ENCODE data around the gene PHAF1.

The PHAF1 gene

DNA sequence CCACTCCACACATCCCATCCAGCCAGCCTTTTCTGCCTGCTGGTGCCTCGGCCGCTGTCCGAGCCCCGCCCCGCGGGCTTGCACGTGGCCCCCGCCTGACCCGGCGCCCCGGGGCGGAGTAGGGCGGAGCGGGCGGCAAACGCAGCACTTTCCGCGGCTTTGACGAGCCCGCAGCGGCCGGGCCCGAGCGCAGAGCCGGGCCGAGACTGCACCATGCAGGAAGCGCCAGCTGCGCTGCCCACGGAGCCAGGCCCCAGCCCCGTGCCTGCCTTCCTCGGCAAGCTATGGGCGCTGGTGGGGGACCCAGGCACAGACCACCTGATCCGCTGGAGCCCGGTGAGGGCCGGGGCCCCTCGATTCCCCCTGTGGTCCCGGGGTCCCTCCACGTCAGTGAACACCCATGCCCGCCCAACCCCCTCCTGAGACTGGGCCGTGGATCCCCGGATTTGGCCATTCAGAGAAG lies 54.9 kb downstream of the PHAF1 start, which contains the start of gene HSF4:
TSS of gene HSF4 (plus strand) at position 147 of the 463 bp plus-strand sequence. CDS start at position 214, 67 bp downstream.
- DNase-seq = peak; percentile 56 to 77

DNA sequence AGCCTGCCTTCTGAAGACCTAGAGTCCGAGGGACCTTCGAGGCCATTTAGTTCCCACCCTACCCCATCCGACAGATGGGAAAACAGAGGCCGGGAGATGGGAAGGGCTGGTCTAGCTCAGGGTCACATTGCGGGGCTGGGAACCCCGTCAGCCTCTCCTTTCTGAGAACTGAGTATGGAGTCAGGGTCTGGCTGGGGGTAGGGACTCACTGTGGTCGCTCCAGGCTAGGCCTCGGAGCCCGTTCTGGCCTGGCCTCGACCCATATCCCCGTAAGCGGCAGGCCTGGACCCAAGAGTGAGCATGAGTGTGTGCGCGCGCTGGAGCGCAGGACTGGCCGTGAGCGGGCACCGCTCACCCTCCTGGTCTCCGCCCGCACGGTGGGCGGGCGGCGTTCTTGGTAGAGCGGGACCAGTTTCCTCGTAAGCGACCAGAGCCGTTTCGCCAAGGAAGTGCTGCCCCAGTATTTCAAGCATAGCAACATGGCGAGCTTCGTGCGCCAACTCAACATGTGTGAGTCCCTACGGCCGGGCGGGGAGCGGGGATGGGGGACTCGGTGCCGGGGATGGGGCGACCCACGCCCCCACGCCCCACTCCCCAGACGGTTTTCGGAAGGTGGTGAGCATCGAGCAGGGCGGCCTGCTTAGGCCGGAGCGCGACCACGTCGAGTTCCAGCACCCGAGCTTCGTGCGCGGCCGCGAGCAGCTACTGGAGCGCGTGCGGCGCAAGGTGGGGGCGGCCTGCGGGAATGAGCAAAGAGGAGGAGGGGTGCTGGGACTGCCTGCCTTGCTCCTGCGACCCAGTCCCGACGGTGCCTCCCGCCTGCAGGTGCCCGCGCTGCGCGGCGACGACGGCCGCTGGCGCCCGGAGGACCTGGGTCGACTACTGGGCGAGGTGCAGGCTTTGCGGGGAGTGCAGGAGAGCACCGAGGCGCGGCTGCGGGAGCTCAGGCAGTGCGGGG lies 55.7 kb downstream of the PHAF1 start:
- DNase-seq = peak in 1 of 2 donors; percentile 38

DNA sequence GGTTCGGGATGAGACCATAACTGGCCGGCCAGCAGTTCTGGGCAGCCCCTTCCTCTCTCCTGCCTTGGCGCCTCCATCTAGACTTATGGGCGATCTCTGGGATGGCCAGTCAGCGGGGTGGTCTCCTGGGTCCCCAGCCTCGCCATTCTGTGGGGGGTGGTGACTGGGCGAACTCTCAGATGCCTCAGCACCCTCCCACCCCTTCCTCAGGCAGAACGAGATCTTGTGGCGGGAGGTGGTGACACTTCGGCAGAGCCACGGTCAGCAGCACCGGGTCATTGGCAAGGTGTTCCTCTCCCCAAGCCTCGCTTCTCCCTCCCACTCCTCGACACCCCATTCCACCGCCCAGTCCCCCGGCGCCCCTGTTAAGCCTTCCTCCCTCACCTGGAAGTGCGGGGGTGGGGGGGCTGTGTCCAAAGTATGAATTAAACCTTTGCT lies 56.4 kb downstream of the PHAF1 start:
- no peak for DNase-seq

DNA sequence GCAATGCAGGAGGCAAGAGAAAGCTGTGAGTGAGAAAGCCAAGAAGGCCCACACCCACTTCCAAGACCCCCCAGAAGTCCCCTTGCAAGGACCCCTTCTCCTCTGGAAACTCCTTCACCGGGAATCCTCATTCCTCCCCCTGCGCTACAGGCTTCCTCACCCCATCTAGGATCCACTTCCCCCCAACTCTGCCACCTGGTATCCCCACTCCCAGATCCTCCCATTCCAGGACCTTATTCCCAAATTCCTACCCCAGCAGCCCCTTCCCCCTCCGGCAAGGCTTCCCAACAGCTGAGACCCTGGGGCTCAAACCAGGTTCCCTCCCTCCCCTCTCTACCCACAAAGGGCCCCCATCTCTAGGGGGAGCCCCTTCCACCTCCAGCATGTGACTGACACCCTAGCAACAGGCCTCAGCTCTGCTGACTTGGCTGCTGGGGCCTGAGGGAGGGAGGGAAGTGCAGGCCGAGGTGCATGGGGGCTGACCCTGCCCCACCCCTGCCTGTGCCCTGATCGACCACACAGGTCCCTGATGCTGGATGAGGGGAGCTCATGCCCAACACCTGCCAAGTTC lies 56.9 kb downstream of the PHAF1 start:
- no peak for DNase-seq

DNA sequence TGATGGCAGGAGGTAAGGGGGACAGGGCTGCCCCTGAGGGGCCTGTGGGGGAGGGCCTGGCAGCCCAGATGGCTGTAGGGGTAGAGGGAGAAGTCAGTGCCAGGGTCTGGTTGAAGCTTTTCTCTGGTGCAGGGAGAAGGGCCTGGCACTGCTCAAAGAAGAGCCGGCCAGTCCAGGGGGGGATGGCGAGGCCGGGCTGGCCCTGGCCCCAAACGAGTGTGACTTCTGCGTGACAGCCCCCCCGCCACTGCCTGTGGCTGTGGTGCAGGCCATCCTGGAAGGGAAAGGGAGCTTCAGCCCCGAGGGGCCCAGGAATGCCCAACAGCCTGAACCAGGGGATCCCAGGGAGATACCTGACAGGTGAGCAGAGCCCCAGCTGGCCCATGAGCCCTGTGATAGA lies 57.8 kb downstream of the PHAF1 start:
- DNase-seq = no peak

DNA sequence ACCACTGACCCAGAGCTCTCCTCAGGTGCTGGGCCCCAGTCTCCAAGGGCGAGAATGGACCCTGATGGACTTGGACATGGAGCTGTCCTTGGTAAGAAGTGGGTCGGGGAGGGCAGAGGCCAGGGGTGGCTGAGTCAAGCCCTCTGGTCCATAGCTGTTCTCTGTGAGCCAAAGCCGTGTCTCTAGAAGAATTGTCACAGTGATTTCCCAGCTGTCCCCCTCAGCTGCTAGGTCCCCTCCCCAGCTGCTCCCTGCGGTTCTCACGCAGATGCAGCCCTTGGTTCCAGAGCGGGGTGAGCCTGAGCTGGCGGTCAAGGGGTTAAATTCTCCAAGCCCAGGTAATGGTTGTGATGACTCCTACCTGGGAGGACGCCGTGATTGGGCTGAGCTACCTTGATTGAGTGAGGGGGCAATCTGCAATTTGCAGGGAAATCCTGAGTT lies 59.3 kb downstream of the PHAF1 start:
- no peak for DNase-seq

DNA sequence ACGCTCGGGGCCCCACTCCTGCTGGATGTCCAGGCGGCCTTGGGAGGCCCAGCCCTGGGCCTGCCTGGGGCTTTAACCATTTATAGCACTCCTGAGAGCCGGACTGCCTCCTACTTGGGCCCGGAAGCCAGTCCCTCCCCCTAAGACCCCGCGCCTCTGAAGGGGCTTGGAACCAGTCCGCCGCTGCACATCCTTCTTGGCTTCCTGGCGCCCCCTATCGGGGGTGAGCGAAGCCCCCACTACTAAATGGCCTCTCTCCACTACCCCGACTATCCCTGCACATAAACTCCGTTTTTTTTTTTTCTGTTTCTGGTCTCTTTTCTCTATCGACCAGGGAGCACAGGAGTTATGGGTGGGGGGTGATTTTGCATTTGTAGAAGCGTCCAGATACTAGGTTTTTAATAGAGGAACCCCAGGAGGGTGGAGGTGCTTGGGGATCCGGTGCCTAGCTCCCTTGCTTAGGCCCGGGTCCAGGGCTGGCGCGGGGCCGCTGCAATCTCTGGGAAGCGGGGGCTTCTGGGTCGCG lies 60.0 kb downstream of the PHAF1 start:
- DNase-seq = no peak

DNA sequence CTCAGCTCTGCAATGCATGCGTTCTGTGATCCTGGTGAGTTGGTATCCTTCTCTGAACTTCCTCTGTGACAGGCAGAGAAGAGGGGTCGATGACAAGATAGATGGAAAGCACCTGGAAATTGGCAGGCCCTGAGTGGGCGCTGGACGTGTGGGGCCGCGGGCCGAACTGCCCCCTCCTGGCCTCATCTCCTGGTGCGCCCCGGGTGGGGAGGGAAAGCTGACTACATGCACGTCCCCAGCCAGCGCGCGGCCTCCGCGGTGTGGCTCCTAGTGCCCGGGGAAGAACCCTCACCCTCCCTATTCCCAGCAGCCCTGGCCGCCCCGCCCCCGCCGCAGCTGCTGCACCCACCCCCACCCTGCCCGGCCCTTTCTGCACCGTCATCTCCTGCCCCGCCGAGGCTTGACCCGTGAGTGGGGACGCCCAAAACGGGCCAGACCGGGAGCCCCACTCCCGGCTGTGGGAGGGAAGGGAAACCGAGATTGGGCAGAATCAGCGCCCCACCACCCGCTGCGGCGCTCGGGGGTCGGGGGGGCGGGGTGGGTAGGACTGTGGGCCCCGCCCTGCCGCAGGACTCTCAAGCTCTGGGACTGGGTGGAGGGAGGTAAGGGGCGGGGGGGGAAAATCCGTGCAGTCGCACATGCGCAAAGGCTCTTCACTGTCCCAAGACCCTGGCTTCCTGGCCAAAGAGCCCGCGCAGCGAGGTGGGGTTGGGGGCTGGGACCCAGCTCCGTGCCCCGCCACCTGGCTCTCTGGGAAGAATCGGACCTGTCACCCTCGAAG lies 60.6 kb downstream of the PHAF1 start, which contains the start of gene NOL3:
TSS of gene NOL3 (plus strand) at position 371 of the 781 bp plus-strand sequence.
- peak; percentile 39 to 58 for DNase-seq

DNA sequence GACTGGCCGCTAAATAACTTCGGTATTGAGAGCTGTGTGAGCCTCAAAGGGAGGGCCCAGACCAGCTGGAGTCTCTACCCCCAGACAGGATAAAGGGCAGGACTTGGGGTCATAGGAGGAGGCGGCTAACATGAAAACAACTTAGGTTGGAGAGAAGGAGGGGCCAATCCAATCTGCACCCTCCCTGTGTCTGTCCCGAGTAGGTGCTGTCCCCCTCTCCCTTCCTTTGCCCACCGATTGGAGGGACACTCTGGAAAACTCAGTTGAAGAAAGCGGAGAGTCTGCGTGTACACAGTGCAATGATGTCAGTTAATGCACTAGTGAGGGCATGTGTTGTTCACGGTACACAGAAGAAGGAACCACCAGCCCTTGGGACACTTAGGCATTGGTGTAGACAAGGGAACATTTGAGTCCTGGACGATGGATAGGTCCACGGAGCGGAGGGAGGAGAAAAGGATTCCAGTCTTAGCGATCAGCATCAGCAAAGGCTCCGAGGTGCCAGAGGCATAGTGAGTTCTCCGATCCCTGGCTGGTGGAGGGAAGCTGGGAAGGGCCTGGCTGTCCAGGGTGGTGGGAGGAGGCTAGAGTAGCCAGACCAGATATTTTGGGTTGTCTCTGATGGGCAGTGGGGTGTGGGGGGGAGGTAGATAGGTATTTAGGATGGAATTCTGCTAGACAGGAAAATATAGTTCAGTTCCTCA lies 61.4 kb downstream of the PHAF1 start:
- peak in 1 of 2 donors; percentile 29 for DNase-seq

DNA sequence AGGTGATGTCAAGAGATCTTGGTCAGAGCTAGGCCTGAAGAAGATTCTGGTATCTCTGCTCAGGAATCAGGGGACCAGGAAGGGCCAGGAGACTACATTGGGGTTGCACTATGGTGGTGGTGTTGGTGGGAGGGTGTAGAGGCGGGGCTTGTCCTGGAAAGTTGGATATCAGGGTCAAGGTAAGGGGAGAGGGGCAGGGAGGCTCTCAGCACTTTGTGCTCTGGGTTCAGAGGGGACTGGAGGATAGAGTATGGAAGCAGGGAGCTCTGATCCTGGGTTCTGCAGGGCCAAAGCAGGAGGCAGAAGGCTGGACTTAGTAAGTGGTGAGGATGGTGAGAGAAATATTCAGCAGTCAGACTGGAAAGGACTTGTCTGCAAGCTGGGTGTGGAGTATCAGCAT lies 63.6 kb downstream of the PHAF1 start:
- no peak for DNase-seq

DNA sequence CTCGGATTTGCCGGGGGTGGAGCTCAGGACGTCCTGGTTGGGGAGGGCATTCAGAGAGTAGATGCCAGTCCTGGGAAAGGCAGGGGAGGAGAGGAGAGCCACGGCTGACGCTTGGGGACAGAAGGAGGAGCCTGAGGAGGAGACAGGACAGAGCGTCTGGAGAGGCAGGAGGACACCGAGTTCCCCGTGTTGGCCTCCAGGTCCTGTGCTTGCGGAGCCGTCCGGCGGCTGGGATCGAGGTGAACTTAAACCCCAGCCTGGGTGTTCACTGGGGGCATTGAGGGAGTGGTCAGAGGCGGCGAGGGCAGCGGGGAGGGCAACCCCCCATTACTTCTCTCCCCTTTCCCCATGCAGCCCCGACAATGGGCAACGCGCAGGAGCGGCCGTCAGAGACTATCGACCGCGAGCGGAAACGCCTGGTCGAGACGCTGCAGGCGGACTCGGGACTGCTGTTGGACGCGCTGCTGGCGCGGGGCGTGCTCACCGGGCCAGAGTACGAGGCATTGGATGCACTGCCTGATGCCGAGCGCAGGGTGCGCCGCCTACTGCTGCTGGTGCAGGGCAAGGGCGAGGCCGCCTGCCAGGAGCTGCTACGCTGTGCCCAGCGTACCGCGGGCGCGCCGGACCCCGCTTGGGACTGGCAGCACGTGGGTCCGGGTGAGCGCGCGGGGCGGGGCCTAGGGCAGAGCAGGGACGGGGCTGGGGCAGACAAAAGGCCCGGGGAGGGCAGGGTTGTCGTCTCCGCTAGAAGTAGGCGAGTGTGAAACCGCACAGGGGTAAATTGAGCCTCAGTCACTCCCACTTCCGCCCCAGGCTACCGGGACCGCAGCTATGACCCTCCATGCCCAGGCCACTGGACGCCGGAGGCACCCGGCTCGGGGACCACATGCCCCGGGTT lies 64.3 kb downstream of the PHAF1 start:
- DNase-seq = peak; percentile 69 to 71

DNA sequence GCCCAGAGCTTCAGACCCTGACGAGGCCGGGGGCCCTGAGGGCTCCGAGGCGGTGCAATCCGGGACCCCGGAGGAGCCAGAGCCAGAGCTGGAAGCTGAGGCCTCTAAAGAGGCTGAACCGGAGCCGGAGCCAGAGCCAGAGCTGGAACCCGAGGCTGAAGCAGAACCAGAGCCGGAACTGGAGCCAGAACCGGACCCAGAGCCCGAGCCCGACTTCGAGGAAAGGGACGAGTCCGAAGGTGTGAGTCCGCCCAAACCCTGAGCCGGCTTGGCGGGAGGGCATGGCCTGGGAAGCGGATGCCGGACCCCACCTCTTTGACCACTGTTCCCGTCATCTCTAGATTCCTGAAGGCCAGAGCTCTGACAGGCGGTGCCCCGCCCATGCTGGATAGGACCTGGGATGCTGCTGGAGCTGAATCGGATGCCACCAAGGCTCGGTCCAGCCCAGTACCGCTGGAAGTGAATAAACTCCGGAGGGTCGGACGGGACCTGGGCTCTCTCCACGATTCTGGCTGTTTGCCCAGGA lies 65.0 kb downstream of the PHAF1 start:
- DNase-seq = no peak

DNA sequence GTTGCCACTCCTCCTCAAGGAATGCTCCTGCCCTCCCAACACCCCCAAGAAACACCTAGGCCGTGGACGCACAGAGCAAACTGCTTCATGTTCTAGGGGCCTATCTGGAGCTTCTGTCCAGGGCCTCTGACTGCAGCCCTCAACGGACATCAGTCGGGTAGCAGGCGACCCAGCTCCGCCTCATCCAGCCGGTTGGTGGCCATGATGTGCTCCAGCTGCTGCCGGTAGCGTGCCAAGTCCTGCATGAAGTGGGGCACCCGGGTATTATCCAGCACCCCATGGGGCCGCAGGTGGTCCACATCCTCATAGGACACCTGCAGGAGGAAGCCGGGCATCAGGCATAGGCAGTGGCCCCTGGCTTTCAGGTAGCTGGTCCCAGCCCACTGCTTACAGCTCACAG lies 66.9 kb downstream of the PHAF1 start:
- DNase-seq = no peak

DNA sequence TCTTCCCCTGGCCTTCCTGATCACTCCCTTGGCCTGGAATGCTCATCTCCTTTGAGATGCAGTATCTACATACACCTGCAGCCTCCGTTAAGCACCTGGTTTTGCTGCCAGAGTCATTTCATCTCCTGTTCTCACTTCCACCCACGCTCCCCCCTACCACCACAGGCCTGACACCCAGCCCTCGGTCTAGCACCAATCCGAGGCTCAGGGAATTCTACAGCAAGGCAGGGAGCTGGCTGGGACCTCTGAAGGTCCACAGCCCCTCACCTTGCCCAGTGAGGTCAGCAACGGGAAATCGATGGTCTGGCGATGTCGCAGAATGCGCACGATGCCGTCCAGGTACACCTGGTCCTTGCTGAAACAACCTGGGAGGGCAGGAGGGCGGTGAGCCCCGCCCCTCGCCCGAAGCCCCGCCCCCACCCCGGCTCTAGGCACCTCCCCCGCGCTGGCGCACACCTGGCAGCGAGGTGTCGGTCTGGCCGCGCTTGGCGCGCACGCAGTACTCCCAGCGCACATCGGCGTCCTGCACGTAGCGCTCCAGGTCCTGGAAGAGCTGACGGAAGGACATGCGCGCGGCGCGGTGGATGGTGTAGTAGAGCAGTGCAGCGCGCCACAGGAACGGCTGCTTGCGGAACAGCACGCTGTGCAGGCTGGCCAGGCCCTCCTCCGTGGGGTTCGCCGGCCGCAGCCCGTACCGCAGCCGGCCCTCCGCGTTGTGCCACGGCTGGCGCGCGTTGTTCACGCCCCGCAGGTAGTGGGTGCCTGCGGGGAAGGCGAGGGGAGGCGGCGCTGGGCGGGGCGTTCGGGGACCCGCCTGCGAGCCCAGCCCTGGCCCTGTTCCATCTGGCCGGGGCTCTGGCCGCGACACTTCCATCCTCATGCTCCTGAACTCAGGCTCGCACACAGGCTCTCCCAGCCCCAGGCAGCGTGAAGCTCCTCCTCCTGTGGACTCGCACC lies 68.3 kb downstream of the PHAF1 start:
- peak; percentile 37 to 55 for DNase-seq

DNA sequence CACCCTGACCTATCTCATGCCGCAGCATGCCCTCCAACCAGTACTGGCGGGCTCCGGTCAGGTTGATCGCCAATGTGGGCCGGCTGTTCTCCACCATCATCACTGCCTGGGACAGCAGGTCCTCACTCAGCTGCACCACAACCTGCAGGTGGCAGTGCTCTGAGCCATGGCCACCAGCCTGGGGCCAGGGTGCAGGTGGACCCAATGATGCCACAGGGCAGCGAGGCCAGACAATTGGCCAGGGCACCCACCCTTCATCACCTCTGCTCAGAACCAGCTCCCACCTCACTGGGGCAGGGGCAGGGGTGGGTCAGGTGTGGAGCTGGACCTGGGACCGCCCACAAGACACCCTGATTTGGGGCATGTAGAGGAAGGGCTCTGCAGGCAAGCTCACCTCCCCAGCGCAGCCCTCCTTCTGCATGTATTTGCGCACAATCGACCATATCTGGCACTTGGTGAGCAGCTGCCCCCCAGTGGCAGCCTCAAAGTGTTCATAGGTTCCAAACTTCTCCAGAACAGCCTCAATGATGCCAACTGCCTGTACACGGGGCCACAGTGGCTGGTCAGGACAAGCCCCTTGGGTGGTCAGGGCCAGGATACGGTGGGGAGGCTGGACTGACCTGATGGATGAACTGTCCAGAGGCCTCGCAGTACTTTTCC lies 69.8 kb downstream of the PHAF1 start:
- DNase-seq = no peak

DNA sequence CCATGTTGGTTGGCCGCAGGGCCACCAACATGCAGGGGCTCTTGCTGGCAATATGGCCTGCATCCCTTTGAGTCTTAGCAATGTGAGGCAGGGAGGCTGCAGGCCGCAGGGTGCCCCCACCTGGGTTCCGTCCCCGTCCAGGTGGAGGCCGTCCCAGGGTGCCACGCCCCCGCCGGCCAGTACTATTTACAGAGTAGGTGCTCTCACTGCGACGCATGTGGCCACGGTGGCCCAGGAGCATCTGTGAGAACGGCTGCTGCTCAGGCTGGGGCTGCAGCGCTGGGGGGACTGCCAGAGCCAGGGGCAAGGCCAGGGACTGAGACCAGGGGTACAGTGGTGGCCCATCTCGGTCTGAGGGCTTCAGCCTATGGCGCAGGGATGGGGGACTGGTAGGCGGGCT lies 70.4 kb downstream of the PHAF1 start:
- no peak for DNase-seq

DNA sequence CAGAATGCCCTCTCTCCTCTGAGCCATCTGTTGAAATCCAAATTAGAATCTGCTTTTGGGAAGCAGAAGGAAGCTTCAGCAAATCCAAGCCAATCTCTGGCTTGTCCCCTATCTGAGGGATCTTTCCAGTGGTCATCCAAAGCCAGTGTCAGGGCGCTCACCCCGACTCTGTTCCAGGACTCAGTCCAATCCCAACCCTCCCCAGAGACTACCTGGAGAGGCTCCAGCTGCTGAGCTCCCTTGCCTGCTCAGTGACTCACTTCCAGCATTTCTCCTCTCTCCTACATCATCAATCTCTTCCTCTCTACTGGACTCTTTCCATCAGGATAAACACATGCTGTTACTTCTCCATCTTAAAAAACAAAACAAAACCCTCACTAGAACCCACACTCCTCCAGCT lies 71.6 kb downstream of the PHAF1 start:
- DNase-seq = peak in 1 of 2 donors; percentile 19

DNA sequence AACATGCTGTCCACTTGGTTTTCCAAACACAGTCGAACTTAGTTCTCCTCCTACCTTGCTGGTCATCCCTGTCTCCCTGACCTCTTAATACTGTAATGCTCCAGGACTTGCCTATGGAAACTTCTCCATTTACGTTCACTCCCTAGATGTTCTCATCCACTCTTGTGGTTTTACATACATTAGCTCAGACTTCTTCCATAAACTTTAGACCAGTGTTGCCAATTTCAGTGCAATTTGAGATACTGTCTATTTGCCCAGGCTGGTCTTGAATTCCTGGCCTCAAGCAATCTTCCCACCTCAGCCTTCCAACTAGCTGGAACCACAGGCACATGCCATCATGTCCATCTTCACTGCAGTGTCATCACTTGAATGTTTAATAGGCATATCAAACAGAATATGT lies 72.5 kb downstream of the PHAF1 start:
- peak in 1 of 2 donors; percentile 14 for DNase-seq

DNA sequence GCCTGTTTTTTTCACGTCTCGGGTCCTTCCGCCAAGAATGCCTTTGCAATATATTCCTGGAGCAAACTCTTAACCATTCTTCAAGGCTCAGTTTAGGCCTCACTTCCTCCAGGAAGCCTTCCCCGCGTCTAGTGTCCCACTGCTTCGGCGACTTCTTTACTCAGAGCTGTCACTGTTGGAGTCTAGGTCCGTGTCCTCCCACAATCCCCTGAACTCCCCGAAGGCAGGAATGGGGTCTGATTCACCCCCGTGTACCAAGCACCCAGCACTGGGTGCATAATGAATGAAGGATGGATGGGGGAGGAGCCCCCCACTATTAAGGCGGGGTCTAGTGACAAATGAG lies 73.5 kb downstream of the PHAF1 start:
- no peak for DNase-seq
